ENCODE measurements around the gene UNC93B1.

Gene UNC93B1

DNA sequence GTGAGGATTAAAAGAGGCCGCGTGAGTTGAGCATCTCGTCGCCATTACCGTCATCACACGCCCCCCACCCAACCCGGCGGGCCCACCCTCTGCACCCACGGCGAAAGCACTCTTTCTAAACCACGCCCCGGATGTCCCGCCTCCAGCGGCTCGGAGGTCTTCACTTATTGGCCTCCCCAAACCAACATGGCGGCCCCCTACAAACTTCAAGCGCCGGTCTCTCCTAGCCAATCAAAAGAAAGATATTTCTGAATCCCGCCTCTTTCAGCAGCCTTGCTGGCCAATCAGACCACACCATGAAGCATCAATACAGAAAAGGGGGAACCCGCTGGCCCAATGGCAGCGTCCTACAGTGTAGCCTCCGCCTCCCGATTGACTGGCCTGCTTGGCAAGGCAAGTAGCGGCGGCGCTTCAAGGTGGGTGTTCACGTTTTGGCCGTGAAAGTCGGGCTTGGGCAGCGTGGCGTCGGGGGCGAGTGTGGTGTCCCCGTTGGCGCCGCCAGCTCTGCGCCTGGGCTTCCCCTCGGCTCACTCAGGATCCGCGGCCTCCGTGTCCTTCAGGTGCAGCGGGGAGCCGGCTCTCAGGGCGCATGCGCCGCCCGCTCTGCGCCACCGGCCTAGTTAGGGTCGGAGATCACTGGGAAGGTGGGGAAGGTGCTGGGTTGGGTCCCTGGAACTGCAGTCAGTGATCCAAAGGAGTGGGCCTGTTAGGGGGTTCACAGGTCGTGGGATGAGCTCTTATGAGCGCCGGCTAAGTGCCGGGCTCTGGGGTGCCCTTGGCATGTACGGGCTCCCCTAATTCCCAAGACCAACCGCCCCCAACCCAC lies 26.6 kb upstream of the UNC93B1 start, which contains the start of gene NDUFS8:
Gene NDUFS8 (plus strand): TSS at position 364 of the 826 bp plus-strand sequence. CDS start 1,471 bp downstream, outside the sequence.
- peaks cover 31% of the 10 kb centered on the region for H3K79me2 ChIP-seq (ENCODE audit: insufficient read depth, low read length)
- peak within 1 kb of the TSS; percentile 88 for H3K4me2 ChIP-seq (ENCODE audit: insufficient read depth, low read length)
- no peaks in the 10 kb centered on the region for H3K9me3 ChIP-seq (ENCODE audit: insufficient read depth, low read length, severe bottlenecking)
- no peak for TF ChIP-seq EZH2 (IDR thresholded peaks at IDR 0.05; ENCODE audit: borderline replicate concordance, low read depth, low read length, severe bottlenecking)
- TF ChIP-seq, protein P1, sequence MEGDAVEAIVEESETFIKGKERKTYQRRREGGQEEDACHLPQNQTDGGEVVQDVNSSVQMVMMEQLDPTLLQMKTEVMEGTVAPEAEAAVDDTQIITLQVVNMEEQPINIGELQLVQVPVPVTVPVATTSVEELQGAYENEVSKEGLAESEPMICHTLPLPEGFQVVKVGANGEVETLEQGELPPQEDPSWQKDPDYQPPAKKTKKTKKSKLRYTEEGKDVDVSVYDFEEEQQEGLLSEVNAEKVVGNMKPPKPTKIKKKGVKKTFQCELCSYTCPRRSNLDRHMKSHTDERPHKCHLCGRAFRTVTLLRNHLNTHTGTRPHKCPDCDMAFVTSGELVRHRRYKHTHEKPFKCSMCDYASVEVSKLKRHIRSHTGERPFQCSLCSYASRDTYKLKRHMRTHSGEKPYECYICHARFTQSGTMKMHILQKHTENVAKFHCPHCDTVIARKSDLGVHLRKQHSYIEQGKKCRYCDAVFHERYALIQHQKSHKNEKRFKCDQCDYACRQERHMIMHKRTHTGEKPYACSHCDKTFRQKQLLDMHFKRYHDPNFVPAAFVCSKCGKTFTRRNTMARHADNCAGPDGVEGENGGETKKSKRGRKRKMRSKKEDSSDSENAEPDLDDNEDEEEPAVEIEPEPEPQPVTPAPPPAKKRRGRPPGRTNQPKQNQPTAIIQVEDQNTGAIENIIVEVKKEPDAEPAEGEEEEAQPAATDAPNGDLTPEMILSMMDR (IDR thresholded peaks at IDR 0.05; ENCODE audit: borderline replicate concordance, extremely low read depth, low read length, poor library complexity, severe bottlenecking): peak; percentile 3
- H3K9ac ChIP-seq (ENCODE audit: low read depth, low read length): peak within 1 kb of the TSS; percentile 78
- no peaks in the 10 kb centered on the region for H3K27me3 ChIP-seq (ENCODE audit: insufficient read depth, low read length, poor library complexity)
- peak; percentile 99 for DNase-seq
- ATAC-seq (ENCODE audit: insufficient read depth, low read depth): peak; percentile 96
- peak within 1 kb of the TSS; percentile 43 to 88 for H3K4me3 ChIP-seq (ENCODE audit: low read depth in 1 of 2, low read length in 2 of 2)
- peak within 1 kb of the TSS; percentile 86 for H2AFZ ChIP-seq (ENCODE audit: low read depth, low read length)
- peaks cover 20% of the 10 kb centered on the region; the same call in 1 of the 2 replicates for H4K20me1 ChIP-seq (ENCODE audit: insufficient read depth, low read length)
- H3K27ac ChIP-seq (ENCODE audit: low read length): peak within 1 kb of the TSS; percentile 81
- peaks cover 30% of the 10 kb centered on the region for H3K36me3 ChIP-seq (ENCODE audit: insufficient read depth, low read length)
- peaks cover 44% of the 10 kb centered on the region for H3K4me1 ChIP-seq (ENCODE audit: insufficient read depth, low read length)

DNA sequence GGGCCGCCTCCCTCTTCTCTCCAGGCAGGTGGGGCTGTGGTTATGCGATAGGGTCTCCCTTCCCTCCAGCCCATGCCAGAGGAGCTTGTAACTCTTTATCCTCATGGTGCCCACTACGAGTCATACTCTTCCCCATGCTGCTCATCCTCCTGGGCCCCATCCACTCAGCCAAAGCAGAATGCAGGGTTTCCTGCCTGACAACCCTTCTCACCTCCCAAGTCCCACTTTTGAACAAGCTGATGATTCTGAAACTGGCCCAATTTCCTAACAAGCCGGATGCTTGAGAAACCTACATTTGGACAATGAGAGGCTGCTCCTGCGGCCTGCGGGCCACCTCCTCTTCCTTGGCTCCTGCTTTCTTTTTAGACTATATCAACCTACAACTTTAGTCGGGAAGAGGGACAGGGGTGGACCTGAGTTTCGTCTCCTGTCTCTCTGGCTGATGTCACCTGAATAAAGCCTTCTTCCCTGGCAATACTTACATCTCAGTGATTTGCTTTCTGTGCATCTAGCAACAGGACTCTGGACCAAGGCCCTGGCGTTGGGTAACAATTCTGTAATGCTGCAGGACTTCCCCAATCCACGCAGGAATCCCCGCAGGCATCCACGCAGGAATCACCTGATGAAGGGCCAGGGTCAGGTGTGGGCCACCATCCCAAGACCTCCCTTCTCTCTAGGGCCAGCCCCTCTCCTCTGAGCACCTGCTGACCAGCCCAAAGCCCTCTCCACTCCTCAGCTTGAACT lies 25.1 kb upstream of the UNC93B1 start:
- H3K4me3 ChIP-seq (ENCODE audit: low read depth in 1 of 2, low read length in 2 of 2): peak overlapping the region in 1 of 2 experiments; percentile 80; a peak in 2 of 4 replicates
- peaks cover 31% of the 10 kb centered on the region for H3K79me2 ChIP-seq (ENCODE audit: insufficient read depth, low read length)
- no peaks in the 10 kb centered on the region for H3K27me3 ChIP-seq (ENCODE audit: insufficient read depth, low read length, poor library complexity)
- peaks cover 22% of the 10 kb centered on the region for H3K36me3 ChIP-seq (ENCODE audit: insufficient read depth, low read length)
- peaks cover 20% of the 10 kb centered on the region; the same call in 1 of the 2 replicates for H4K20me1 ChIP-seq (ENCODE audit: insufficient read depth, low read length)
- no peaks in the 10 kb centered on the region for H3K9me3 ChIP-seq (ENCODE audit: insufficient read depth, low read length, severe bottlenecking)
- peak overlapping the region; percentile 79 for H3K4me2 ChIP-seq (ENCODE audit: insufficient read depth, low read length)
- H3K4me1 ChIP-seq (ENCODE audit: insufficient read depth, low read length): peaks cover 44% of the 10 kb centered on the region
- ATAC-seq (ENCODE audit: insufficient read depth, low read depth) (no peak), DNase-seq (no peak)
- H3K27ac ChIP-seq (ENCODE audit: low read length): peak overlapping the region; percentile 81
- peak overlapping the region; percentile 70 for H3K9ac ChIP-seq (ENCODE audit: low read depth, low read length)
- TF ChIP-seq, protein P1 (IDR thresholded peaks at IDR 0.05; ENCODE audit: borderline replicate concordance, extremely low read depth, low read length, poor library complexity, severe bottlenecking): no peak
- no peak for TF ChIP-seq EZH2 (IDR thresholded peaks at IDR 0.05; ENCODE audit: borderline replicate concordance, low read depth, low read length, severe bottlenecking)
- no peak overlapping the region for H2AFZ ChIP-seq (ENCODE audit: low read depth, low read length)

DNA sequence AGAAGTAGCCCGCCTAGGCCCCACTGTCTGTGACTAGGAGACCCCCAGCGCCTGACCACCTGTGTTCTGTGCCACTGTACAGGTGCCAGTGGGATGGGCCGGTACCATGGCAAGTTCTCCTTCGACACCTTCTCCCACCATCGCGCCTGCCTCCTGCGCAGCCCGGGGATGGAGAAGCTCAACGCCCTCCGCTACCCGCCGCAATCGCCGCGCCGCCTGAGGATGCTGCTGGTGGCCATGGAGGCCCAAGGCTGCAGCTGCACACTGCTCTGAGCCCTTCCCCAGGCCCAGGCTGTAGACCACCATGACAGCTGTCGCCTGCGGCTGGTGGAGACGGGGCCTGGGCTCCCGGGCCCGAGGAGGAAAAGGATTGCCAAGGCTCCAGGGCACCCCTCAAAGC lies 23.8 kb upstream of the UNC93B1 start:
- H3K9ac ChIP-seq (ENCODE audit: low read depth, low read length): no peak overlapping the region
- no peaks in the 10 kb centered on the region for H3K9me3 ChIP-seq (ENCODE audit: insufficient read depth, low read length, severe bottlenecking)
- ATAC-seq (ENCODE audit: insufficient read depth, low read depth) (no peak), DNase-seq (no peak)
- peaks cover 9% of the 10 kb centered on the region for H3K36me3 ChIP-seq (ENCODE audit: insufficient read depth, low read length)
- no peak overlapping the region for H3K4me2 ChIP-seq (ENCODE audit: insufficient read depth, low read length)
- H3K27ac ChIP-seq (ENCODE audit: low read length): no peak overlapping the region
- H3K4me3 ChIP-seq (ENCODE audit: low read depth in 1 of 2, low read length in 2 of 2): no peak overlapping the region
- no peak overlapping the region for H2AFZ ChIP-seq (ENCODE audit: low read depth, low read length)
- peaks cover 41% of the 10 kb centered on the region for H3K4me1 ChIP-seq (ENCODE audit: insufficient read depth, low read length)
- TF ChIP-seq EZH2 (IDR thresholded peaks at IDR 0.05; ENCODE audit: borderline replicate concordance, low read depth, low read length, severe bottlenecking): no peak
- TF ChIP-seq, protein P1 (IDR thresholded peaks at IDR 0.05; ENCODE audit: borderline replicate concordance, extremely low read depth, low read length, poor library complexity, severe bottlenecking): no peak
- H3K27me3 ChIP-seq (ENCODE audit: insufficient read depth, low read length, poor library complexity): no peaks in the 10 kb centered on the region
- peaks cover 27% of the 10 kb centered on the region for H3K79me2 ChIP-seq (ENCODE audit: insufficient read depth, low read length)
- H4K20me1 ChIP-seq (ENCODE audit: insufficient read depth, low read length): peaks cover 12% of the 10 kb centered on the region; the same call in 1 of the 2 replicates

Data from DND-41 (cell line).